ENCODE results near the gene TRIM2.
A peak's percentile ranks its signal among the peaks of the same experiment; 100 is the strongest.

TRIM2 gene

DNA sequence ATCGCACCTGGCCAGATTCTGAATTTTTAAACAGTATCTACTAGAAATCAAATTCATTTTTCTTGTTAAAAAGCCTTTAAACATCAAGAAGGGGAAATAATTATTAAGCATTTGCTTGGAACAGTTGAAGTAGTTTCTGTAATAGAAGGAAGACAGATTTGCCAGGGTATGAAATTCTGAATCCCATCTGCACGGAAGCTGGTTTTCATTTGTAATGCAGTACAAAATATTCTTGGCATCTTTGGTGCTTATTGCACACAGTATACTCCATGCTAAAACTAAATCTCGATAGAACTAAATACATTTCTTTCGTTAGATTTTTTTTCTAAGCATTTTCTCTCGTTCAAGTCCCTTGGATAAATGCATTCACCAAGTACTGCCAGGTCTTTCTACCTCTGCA is 25.3 kb downstream of the TRIM2 start:
- no peak overlapping the region for H3K4me3 ChIP-seq (ENCODE audit: low read depth, low read length)
- DNase-seq (ENCODE audit: low read depth), result no peak
- TF ChIP-seq, protein P1, sequence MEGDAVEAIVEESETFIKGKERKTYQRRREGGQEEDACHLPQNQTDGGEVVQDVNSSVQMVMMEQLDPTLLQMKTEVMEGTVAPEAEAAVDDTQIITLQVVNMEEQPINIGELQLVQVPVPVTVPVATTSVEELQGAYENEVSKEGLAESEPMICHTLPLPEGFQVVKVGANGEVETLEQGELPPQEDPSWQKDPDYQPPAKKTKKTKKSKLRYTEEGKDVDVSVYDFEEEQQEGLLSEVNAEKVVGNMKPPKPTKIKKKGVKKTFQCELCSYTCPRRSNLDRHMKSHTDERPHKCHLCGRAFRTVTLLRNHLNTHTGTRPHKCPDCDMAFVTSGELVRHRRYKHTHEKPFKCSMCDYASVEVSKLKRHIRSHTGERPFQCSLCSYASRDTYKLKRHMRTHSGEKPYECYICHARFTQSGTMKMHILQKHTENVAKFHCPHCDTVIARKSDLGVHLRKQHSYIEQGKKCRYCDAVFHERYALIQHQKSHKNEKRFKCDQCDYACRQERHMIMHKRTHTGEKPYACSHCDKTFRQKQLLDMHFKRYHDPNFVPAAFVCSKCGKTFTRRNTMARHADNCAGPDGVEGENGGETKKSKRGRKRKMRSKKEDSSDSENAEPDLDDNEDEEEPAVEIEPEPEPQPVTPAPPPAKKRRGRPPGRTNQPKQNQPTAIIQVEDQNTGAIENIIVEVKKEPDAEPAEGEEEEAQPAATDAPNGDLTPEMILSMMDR (IDR thresholded peaks at IDR 0.05; ENCODE audit: insufficient read depth, low read depth, low read length, missing control alignments), result no peak

DNA sequence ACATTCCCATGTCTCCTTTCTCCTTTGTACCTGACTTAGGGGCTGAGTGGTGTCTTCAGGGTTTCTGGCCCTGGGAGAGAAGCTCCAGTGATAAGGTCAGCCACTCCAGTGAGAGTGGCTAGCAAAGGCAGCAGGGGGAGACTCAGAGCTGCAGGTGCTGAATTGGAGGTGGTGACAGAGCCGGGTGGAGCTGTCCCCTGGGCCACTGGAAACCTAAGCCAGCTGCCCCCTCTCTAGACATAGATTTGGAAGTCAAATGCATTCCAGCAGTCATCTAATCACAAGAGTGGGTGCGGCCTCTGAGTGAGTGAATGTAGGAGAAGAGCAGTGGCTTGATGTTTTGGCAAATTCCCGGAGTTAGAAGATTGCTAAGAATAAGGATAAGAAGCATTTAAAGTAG is 28.5 kb downstream of the TRIM2 start:
- peak; percentile 13 for DNase-seq (ENCODE audit: low read depth)
- TF ChIP-seq, protein P1 (IDR thresholded peaks at IDR 0.05; ENCODE audit: insufficient read depth, low read depth, low read length, missing control alignments), result peak; percentile 18
- H3K4me3 ChIP-seq (ENCODE audit: low read depth, low read length), result no peak overlapping the region

DNA sequence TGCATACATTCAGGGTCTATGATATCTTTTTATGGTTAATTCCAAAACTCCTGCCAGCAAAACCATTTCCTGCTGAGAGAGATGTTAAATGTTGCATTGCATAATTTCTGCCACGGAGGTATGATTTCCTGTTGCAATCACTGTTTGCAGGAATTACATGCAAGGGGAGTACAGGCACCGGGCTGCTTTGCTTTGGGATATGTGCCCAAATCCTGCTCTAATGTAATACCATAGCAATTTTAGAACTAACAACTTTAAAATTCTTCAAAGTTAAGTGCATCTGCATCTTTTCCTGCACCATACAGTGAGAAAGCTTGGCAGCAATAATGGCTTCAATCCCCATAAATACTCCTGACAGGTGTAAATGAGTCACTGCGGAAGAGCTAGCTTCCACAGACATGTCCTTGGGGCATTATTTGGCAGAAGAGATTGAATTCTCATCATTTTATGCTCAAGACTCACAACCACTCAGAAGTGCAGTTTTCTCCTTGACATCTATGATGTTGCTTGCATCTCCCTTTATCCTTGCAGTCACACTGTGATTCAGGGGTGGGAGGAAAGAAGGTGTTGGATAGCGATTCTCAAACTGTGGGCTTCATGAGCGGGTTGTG is 29.6 kb downstream of the TRIM2 start:
- no peak for DNase-seq (ENCODE audit: low read depth)
- TF ChIP-seq, protein P1 (IDR thresholded peaks at IDR 0.05; ENCODE audit: insufficient read depth, low read depth, low read length, missing control alignments), result no peak
- H3K4me3 ChIP-seq (ENCODE audit: low read depth, low read length), result no peak overlapping the region

DNA sequence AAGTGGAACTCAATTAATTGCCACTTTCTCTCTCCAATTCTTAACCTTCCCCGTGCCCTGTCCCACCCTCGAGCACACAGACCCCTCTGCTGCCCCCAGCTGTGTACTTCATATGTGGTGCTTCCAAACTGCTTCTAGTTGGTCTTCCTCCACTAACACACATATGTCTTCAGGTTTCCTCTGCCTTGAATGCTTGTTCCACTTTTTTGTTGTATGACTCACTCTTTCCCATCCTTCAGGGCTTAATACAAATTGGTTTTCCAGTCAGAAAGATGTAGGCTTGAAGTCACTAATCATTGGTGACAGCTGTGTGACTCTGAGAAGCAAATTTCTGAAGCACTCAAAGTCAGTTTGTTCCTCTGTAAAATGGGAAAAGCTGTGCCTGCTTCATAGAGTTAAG is 30.6 kb downstream of the TRIM2 start:
- TF ChIP-seq, protein P1 (IDR thresholded peaks at IDR 0.05; ENCODE audit: insufficient read depth, low read depth, low read length, missing control alignments), result no peak
- no peak for DNase-seq (ENCODE audit: low read depth)
- H3K4me3 ChIP-seq (ENCODE audit: low read depth, low read length), result no peak overlapping the region

DNA sequence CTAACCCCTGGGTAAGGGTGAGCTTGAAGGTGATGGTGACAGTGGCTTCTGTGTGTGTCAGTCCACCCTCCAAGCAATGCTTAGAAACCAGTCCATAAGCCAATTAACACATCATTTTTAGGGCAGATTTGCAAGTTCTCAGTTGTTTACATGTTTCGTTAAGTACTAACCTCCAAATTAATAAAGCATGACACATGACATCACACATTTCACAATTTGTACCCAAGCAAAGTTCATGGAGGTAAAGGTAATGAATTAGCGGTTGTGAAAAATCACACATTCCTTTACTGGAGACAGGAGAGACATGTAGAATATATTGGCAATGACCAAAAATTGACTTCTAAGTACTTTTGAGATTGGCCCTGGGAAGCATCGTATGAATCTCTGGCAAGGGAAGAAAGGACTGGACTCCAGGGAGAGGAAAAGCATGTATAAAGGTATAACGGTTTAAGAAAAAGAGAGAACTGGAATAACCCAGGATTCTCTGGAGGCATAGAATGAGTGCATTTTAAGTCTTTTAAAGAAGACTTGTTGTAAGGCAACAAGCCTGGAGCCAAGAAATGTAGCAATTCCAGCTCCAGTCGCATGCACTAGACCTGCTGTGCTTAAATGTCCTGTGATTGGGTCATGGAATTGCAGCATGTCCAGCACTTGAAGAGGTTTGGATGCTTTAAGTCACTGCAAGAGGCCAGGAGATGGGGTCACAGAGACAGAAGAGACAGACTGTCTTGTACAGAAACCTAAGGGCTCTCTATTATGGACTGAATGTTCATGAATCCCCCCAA is 34.1 kb downstream of the TRIM2 start:
- no peak overlapping the region for H3K4me3 ChIP-seq (ENCODE audit: low read depth, low read length)
- no peak for DNase-seq (ENCODE audit: low read depth)
- TF ChIP-seq, protein P1 (IDR thresholded peaks at IDR 0.05; ENCODE audit: insufficient read depth, low read depth, low read length, missing control alignments), result no peak

DNA sequence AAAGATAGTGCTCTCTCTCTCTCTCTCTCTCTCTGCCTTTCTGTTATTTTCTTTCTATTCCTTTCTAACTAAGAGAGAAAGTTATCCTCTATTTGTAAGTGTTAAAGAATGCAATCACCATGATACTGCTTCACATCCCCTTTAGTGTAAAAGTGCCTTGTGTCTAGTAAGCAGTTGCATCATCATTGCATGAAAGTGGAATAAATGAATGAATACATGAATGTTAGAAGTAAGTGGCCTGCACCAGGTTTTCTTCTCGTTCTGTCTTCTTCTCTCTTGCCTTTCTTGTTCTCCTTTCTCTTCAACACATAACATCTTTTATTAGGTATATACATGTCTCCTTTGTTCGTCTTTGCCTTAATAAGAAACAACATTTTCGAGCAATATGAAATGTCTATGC is 35.2 kb downstream of the TRIM2 start:
- H3K4me3 ChIP-seq (ENCODE audit: low read depth, low read length), result no peak overlapping the region
- TF ChIP-seq, protein P1 (IDR thresholded peaks at IDR 0.05; ENCODE audit: insufficient read depth, low read depth, low read length, missing control alignments), result no peak

More for the DNA sequence above, 35.2 kb downstream of the TRIM2 start:
- DNase-seq (ENCODE audit: low read depth), result no peak
